Loucy (cell line): Measurements from ENCODE around the gene CNKSR3.

Source experiments
- EZH2phosphoT487 ChIP-seq: fragments of 200-600 bp; IDR thresholded peaks from 2 replicates; pipeline ENCODE4 v1.6.1; 2018; ENCODE audit warnings: antibody characterized with exemption, mild to moderate bottlenecking, moderate library complexity, borderline replicate concordance
- TF ChIP-seq, protein P1 (sequence below): fragments of 200-600 bp; sonication (generic); conservative IDR thresholded peaks from 2 replicates; pipeline ENCODE4 v1.5.1; 2014; ENCODE audit warnings: mild to moderate bottlenecking, antibody characterized with exemption, low read length

DNA sequence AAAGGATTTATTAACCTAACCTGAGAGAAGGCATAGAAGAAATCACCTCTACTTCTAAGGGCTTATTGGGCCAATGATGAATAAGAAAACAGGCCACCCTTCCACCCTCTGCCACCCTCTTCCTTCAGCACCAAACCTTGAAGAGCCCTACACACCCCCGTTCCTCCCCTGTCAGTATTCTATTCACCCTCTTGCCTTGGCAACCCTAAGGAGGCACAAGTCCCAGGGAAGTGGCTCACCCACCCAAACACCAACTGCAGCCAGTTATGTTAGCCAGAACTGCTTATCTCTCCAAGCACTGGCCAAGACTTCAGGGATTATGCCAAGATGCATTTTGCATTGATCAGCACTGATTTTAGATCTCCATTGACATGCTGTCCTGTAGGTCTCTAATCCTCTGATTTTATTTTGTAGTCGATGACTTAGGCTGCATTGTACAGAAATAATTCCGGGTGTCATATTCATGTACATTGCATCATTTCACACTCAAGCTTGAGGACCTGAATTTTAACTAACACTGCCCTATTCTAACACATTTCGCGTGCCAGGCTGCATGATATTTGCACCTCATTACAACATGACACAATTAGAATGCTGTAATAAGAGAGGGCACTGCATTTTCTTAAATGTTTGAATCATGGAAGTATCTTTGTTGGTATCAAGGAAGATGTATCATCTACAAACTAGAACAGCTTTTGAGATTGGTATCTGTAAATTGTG lies 15.7 kb downstream of the CNKSR3 start:
- no peak for TF ChIP-seq EZH2phosphoT487
- TF ChIP-seq, protein P1, sequence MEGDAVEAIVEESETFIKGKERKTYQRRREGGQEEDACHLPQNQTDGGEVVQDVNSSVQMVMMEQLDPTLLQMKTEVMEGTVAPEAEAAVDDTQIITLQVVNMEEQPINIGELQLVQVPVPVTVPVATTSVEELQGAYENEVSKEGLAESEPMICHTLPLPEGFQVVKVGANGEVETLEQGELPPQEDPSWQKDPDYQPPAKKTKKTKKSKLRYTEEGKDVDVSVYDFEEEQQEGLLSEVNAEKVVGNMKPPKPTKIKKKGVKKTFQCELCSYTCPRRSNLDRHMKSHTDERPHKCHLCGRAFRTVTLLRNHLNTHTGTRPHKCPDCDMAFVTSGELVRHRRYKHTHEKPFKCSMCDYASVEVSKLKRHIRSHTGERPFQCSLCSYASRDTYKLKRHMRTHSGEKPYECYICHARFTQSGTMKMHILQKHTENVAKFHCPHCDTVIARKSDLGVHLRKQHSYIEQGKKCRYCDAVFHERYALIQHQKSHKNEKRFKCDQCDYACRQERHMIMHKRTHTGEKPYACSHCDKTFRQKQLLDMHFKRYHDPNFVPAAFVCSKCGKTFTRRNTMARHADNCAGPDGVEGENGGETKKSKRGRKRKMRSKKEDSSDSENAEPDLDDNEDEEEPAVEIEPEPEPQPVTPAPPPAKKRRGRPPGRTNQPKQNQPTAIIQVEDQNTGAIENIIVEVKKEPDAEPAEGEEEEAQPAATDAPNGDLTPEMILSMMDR: no peak
